Pancreas (tissue), 10 donors: Measurements from ENCODE around the gene CCDC158. TPM values are rescaled to one million over a fixed set of nuclear protein-coding genes. Genes with fewer than 3 reads are reported as not detected.
A peak's percentile ranks its signal among the peaks of the same experiment; 100 is the strongest.

ENCODE experiments used
- ATAC-seq, 4 donors: fragments of 200-7000 bp; cut with Tn5 transposase; one replicate each; pipeline versions ENCODE4 v1.8.0 to v1.9.1; 2020; ENCODE audit warnings: mild to moderate bottlenecking in 4 of 4, moderate library complexity in 4 of 4
- DNase-seq, 6 donors: peaks; one replicate each; pipeline ENCODE4 v3.0.0-alpha.2; 2020
- FAIRE-seq: peaks from 2 replicates; lab custom pipeline; 2012; peaks lifted over from hg19 to GRCh38; lab: Jason Lieb, UNC
- H3K27ac ChIP-seq, 4 donors: fragments of 200-600 bp; sonication (generic); 1 replicate in 3 of 4; 2 replicates in 1 of 4; pipeline versions ENCODE4 v1.5.0 to v1.8.0; 2020
- H3K27me3 ChIP-seq, 4 donors: fragments of 200-600 bp; one replicate each; pipeline ENCODE4 v1.8.0; 2021
- H3K36me3 ChIP-seq, 3 donors: fragments of 200-600 bp; sonication (generic) in 1 of 3; one replicate each; pipeline versions ENCODE4 v1.5.0 to v1.8.0; 2020 to 2021
- H3K4me1 ChIP-seq, 3 donors: fragments of 200-600 bp; one replicate each; pipeline ENCODE4 v1.8.0; 2021
- H3K4me3 ChIP-seq, 4 donors: fragments of 200-600 bp; sonication (generic) in 2 of 4; one replicate each; pipeline versions ENCODE4 v1.5.0 to v1.8.0; 2020 to 2021
- H3K9me3 ChIP-seq, 4 donors: fragments of 200-600 bp; one replicate each; pipeline ENCODE4 v1.8.0; 2021
- CTCF ChIP-seq, 4 donors: fragments of 200-600 bp; sonication (generic) in 3 of 4; IDR thresholded peaks; one replicate each; pipeline versions ENCODE4 v1.5.0 to v1.8.0; 2021; ENCODE audit warnings: antibody characterized with exemption in 4 of 4
- WGBS, 2 donors: extraction: QIAGEN DNeasy Blood & Tissue Kit; methylation state at CpG; one replicate each; pipeline ENCODE4 v1.1.7; 2013; 5-methylcytosine and 5-hydroxymethylcytosine counted together
- intact Hi-C, 3 donors: fragments of 100-400 bp; cut with DNase I; formaldehyde crosslinking; loops; one replicate each; pipeline versions ENCODE4 v1.11.1 to v1.14.2; 2022
- polyA plus RNA-seq, 2 donors: library from polyadenylated mRNA; stranded (reverse); fragments of 200-250 nt; gene quantifications; one replicate each; pipeline ENCODE4 v1.2.3, GENCODE V29; 2013
- total RNA-seq, 6 donors: library from RNA; stranded (reverse); fragmentation: NEBNext Ultra II Directional in 4 of 6; extraction: Animal tissue kit (Norgen Biotek cat#: 25700) in 4 of 6; gene quantifications; one replicate each; pipeline versions ENCODE4 v1.2.1 to v1.2.4, GENCODE V29; 2021 to 2023
- donor health status: healthy with polysubstance abuse.
- donor health status: DM: no; HTN: no; CAD: no; lungs with moderate emphysema.
- donor health status: DM: no; HTN: no; CAD: no.
- donor health status: control.
- donor health status: control.
- donor health status: Bipolar disorder and iron deficiency.
- donor health status: DM: yes; HTN: yes; CAD: no.
- donor health status: DM: no; HTN: no; CAD: no.
- donor health status: DM: no; HTN: no; CAD: no.
- donor health status: DM: yes; HTN: yes; CAD: no.

CCDC158 gene
- total and polyA plus RNA-seq, 8 donors, result 0.19 to 0.94 (median 0.61) TPM

GRCh38 chr4:76384052-76384451 is 36.9 kb downstream of the CCDC158 start:
- FAIRE-seq (no peak), DNase-seq (no peak), ATAC-seq (no peak)
- Histone ChIP-seq H3K27ac (no peak overlapping the region), H3K4me3 (no peak overlapping the region), H3K36me3 (no peaks in the 10 kb centered on the region), H3K9me3 (no peaks in the 10 kb centered on the region), H3K4me1 (no peaks in the 10 kb centered on the region), H3K27me3 (no peaks in the 10 kb centered on the region)
- no peak for TF ChIP-seq CTCF (IDR thresholded peaks at IDR 0.05)
- intact Hi-C loops, result loop anchor here in 1 of 3 donors (10.0 kb wide), 1 partner anchor 199 kb away; no protein-coding TSS in a partner anchor
- 77 to 85% methylated on average over 4 of the region's 4 CpGs for WGBS, 2 donors

- no peak overlapping the region for H3K27ac ChIP-seq
- intact Hi-C loops, result loop anchor here in 1 of 3 donors (10.0 kb wide), 1 partner anchor 198 kb away; no protein-coding TSS in a partner anchor
- no peaks in the 10 kb centered on the region for H3K4me1 ChIP-seq
- no peak for TF ChIP-seq CTCF (IDR thresholded peaks at IDR 0.05)
- WGBS, 2 donors, result 86 to 91% methylated on average over 2 of the region's 2 CpGs
- ATAC-seq (no peak), DNase-seq (no peak), FAIRE-seq (no peak)
- no peaks in the 10 kb centered on the region for H3K36me3 ChIP-seq
- H3K9me3 ChIP-seq, result no peaks in the 10 kb centered on the region
- H3K4me3 ChIP-seq, result no peak overlapping the region
- no peaks in the 10 kb centered on the region for H3K27me3 ChIP-seq
Observed at GRCh38 chr4:76383001-76383400, 37.9 kb downstream of the CCDC158 start.

- TF ChIP-seq CTCF (IDR thresholded peaks at IDR 0.05), result no peak
- ATAC-seq, result no peak
- no peak overlapping the region for H3K27ac ChIP-seq
- WGBS, 2 donors, result 91 to 93% methylated on average over 3 of the region's 3 CpGs
- H3K4me1 ChIP-seq, result peaks cover 0 to 4% (median 0%) of the 10 kb centered on the region in 3 donors
- intact Hi-C loops, result loop anchor here in 1 of 3 donors (10.0 kb wide), 1 partner anchor 197 kb away; no protein-coding TSS in a partner anchor
- no peak for DNase-seq
- no peaks in the 10 kb centered on the region for H3K27me3 ChIP-seq
- H3K36me3 ChIP-seq, result no peaks in the 10 kb centered on the region
- no peak for FAIRE-seq
- H3K9me3 ChIP-seq, result no peaks in the 10 kb centered on the region
- H3K4me3 ChIP-seq, result no peak overlapping the region
Observed at GRCh38 chr4:76381986-76382385, 39.0 kb downstream of the CCDC158 start.

- ATAC-seq, result no peak
- TF ChIP-seq CTCF (IDR thresholded peaks at IDR 0.05), result no peak
- peaks cover 0 to 11% (median 7%) of the 10 kb centered on the region in 3 donors for H3K4me1 ChIP-seq
- intact Hi-C loops, result loop anchor here in 1 of 3 donors (10.0 kb wide), 1 partner anchor 196 kb away; no protein-coding TSS in a partner anchor
- H3K36me3 ChIP-seq, result no peaks in the 10 kb centered on the region
- H3K27me3 ChIP-seq, result no peaks in the 10 kb centered on the region
- DNase-seq, result no peak
- H3K4me3 ChIP-seq, result no peak overlapping the region
- H3K27ac ChIP-seq, result no peak overlapping the region
- 90 to 92% methylated on average over 6 of the region's 6 CpGs for WGBS, 2 donors
- no peaks in the 10 kb centered on the region for H3K9me3 ChIP-seq
- no peak for FAIRE-seq
Observed at GRCh38 chr4:76380561-76380960, 40.4 kb downstream of the CCDC158 start.

GRCh38 chr4:76377911-76378310 is 43.0 kb downstream of the CCDC158 start:
- Histone ChIP-seq H3K4me3 (no peak overlapping the region), H3K27me3 (no peaks in the 10 kb centered on the region), H3K9me3 (no peaks in the 10 kb centered on the region), H3K4me1 (peaks cover 3 to 22% (median 16%) of the 10 kb centered on the region in 3 donors), H3K36me3 (no peaks in the 10 kb centered on the region), H3K27ac (peak overlapping the region in 1 of 4 donors; percentile 7)
- FAIRE-seq (no peak), ATAC-seq (peak; percentile 53 to 84 (median 76)), DNase-seq (peak in 2 of 6 donors; percentile 36 to 37)
- intact Hi-C loops, result no loop called here
- 10 to 13% methylated on average over 5 of the region's 5 CpGs for WGBS, 2 donors
- TF ChIP-seq CTCF (IDR thresholded peaks at IDR 0.05), result peak in 3 of 4 donors; percentile 20 to 48 (median 34)
